ENCODE measurements around the gene POU2F1.
A peak's percentile ranks its signal among the peaks of the same experiment; 100 is the strongest.
"Not testable (repeated sequence)": the region's sequence is repeated elsewhere in the genome, so short reads cannot be mapped to it uniquely, and the experiment has no call there.

POU2F1 gene

DNA sequence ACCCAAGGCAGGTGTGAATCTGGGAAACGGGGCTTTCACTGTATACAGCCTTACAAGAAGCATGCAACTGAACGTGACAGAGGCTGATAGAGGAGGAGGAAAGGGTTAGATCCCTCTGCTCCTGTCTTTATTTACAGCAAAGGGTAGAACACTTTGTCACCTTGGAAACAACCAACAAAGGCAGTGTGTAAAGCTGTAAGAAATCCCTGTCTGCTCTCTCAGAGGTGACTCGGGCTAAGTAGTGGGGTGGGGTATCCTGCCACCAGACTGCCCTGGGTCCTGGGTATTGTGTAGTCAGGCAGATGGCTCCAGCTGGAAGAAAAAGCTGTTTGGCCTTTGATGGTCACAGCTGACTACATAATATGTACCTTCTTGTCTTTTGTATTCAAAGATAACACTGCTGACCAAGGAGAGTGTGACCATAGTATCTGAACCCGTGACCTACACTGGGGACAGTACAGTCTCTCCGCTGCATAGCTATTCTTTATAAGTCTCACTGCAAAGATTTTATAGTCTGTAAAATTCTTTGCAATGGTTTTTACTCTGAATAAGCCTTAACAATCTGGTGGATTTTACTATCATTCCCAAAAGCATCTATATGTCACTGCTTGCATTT lies 22.1 kb upstream of the POU2F1 start:
- peak; percentile 67 for DNase-seq
- no peak overlapping the region for H3K4me3 ChIP-seq (ENCODE audit: low read depth, low read length)
- H3K9me3 ChIP-seq (ENCODE audit: severe bottlenecking): no peaks in the 10 kb centered on the region
- no peaks in the 10 kb centered on the region for H3K27me3 ChIP-seq (ENCODE audit: insufficient read depth, low read depth, severe bottlenecking)
- TF ChIP-seq, protein P1, sequence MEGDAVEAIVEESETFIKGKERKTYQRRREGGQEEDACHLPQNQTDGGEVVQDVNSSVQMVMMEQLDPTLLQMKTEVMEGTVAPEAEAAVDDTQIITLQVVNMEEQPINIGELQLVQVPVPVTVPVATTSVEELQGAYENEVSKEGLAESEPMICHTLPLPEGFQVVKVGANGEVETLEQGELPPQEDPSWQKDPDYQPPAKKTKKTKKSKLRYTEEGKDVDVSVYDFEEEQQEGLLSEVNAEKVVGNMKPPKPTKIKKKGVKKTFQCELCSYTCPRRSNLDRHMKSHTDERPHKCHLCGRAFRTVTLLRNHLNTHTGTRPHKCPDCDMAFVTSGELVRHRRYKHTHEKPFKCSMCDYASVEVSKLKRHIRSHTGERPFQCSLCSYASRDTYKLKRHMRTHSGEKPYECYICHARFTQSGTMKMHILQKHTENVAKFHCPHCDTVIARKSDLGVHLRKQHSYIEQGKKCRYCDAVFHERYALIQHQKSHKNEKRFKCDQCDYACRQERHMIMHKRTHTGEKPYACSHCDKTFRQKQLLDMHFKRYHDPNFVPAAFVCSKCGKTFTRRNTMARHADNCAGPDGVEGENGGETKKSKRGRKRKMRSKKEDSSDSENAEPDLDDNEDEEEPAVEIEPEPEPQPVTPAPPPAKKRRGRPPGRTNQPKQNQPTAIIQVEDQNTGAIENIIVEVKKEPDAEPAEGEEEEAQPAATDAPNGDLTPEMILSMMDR (IDR thresholded peaks at IDR 0.05; ENCODE audit: low read depth, low read length): no peak
- H3K36me3 ChIP-seq: no peaks in the 10 kb centered on the region
- H3K27ac ChIP-seq: peak overlapping the region; percentile 74

DNA sequence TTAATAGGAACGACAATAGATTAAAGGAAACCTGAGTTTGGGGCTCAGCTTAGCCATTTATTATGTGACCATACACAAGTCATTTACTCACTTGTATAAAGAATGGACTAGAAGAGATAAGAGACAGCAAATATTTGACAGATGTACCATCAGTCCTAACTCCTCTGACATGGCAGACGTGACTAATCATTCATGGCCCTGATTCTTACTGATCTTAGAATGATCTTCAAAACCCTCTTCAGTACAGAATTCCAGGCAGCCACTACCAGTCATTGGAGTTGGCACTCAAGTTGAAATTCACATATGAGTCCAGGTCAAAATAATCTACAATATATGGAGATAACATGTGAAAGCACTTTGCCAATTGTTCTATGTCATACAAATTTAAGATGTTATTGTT lies 21.0 kb upstream of the POU2F1 start:
- no peak for DNase-seq
- Histone ChIP-seq H3K27me3 (ENCODE audit: insufficient read depth, low read depth, severe bottlenecking) (no peaks in the 10 kb centered on the region), H3K36me3 (no peaks in the 10 kb centered on the region), H3K27ac (peak overlapping the region; percentile 74), H3K4me3 (ENCODE audit: low read depth, low read length) (no peak overlapping the region), H3K9me3 (ENCODE audit: severe bottlenecking) (no peaks in the 10 kb centered on the region)
- TF ChIP-seq, protein P1 (IDR thresholded peaks at IDR 0.05; ENCODE audit: low read depth, low read length): no peak

DNA sequence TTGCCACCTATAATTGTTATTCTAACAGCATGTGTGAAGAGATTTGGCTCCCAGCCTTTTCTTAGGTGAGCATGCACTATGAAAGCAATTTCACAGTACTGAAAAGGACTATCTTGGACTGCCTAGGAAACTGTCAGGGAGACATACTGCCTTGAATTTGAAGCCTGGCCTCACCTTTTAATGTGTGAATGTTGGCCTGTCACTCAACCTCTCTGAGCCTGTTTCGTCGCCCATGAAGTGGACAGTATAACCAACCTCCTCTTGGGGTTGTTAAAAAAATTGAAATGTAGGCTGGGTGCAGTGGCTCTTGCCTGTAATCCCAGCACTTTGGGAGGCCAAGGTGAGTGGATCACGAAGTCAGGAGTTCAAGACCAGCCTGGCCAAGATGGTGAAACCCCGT lies 20.4 kb upstream of the POU2F1 start:
- Histone ChIP-seq H3K9me3 (ENCODE audit: severe bottlenecking) (no peaks in the 10 kb centered on the region), H3K4me3 (ENCODE audit: low read depth, low read length) (no peak overlapping the region), H3K27ac (no peak overlapping the region), H3K36me3 (no peaks in the 10 kb centered on the region), H3K27me3 (ENCODE audit: insufficient read depth, low read depth, severe bottlenecking) (no peaks in the 10 kb centered on the region)
- DNase-seq: no peak
- TF ChIP-seq, protein P1 (IDR thresholded peaks at IDR 0.05; ENCODE audit: low read depth, low read length): no peak

DNA sequence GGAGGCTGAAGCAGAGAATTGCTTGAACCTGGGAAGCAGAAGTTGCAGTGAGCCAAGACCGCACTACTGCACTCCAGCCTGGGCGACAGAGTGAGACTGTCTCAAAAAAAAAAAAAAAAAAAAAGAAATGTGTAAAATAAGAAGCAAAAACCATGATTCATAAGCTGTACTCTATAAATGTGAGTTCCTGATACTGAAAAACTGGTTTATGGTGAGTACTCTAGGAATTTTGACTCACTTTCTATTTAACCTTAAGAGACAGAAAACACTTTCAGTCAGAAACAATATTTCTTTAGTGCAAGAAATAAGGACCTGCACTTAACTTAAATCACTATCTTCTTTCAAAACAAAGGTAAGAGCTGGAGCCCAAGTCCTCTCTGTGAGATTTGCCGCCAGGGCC lies 19.9 kb upstream of the POU2F1 start:
- no peaks in the 10 kb centered on the region for H3K36me3 ChIP-seq
- no peak for DNase-seq
- TF ChIP-seq, protein P1 (IDR thresholded peaks at IDR 0.05; ENCODE audit: low read depth, low read length): no peak
- H3K27me3 ChIP-seq (ENCODE audit: insufficient read depth, low read depth, severe bottlenecking): no peaks in the 10 kb centered on the region
- no peak overlapping the region for H3K4me3 ChIP-seq (ENCODE audit: low read depth, low read length)
- no peaks in the 10 kb centered on the region for H3K9me3 ChIP-seq (ENCODE audit: severe bottlenecking)
- H3K27ac ChIP-seq: no peak overlapping the region

DNA sequence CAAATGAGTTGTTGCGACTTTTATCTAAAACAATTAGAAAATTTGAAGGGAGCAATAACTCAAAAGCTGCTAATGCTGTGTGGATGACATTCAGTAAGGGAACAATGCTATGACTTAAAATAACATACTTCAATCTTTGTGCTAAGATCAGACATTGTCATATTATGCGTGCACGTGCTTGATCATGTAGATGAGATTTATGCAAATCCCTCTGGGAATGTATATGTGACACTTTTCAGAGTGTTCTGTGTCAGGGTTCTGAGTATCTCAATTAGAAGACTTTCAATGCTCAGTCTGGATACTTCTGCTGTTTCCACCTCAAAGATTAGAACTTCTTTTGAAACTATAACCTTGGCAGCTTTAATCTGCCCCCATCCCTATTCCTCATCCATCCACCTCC lies 18.6 kb upstream of the POU2F1 start:
- H3K27ac ChIP-seq: no peak overlapping the region
- no peak for DNase-seq
- no peak overlapping the region for H3K4me3 ChIP-seq (ENCODE audit: low read depth, low read length)
- no peaks in the 10 kb centered on the region for H3K9me3 ChIP-seq (ENCODE audit: severe bottlenecking)
- no peaks in the 10 kb centered on the region for H3K27me3 ChIP-seq (ENCODE audit: insufficient read depth, low read depth, severe bottlenecking)
- TF ChIP-seq, protein P1 (IDR thresholded peaks at IDR 0.05; ENCODE audit: low read depth, low read length): no peak
- no peaks in the 10 kb centered on the region for H3K36me3 ChIP-seq

DNA sequence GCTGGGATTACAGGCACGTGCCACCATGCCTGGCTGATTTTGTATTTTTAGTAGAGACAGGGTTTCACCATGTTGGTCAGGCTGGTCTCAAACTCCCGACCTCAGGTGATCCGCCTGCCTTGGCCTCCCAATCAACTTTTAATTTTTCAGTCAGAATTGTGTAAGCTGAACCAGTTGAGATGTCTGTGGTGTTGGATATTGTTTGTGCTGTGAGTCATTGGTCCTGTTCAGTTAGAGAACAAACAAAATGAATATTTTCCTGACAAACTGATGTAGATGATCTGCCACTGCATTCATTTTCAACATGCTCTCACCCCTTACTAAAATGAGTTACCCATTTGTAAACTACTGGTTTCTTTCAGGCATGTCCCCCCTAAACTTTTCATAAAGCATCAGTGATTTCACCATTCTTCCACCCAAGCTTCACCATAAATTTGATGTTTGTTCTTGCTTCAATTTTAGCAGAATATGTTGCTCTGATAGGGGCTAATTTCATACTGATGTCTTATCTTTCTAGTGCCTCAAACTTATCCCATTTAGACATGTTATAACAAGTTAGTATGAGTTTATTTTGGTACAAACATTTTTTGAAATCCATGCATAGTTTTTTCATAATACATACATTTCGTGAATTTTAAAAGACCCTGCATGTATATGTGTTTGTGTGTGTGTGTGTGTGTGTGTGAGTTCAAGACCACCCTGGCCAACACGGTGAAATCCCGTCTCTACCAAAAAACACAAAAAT lies 15.2 kb upstream of the POU2F1 start:
- H3K9me3 ChIP-seq (ENCODE audit: severe bottlenecking); H3K27me3 ChIP-seq (ENCODE audit: insufficient read depth, low read depth, severe bottlenecking); H3K4me3 ChIP-seq (ENCODE audit: low read depth, low read length); H3K36me3 ChIP-seq; H3K27ac ChIP-seq; DNase-seq: not testable (repeated sequence)

All from WERI-Rb-1 (cell line).